Esophagus squamous epithelium (tissue), 4 donors: Measurements from ENCODE around the gene ERAL1.

ENCODE experiments used
- POLR2A ChIP-seq, 4 donors: fragments of 450-650 bp; IDR thresholded peaks; one replicate each; pipeline ENCODE4 v1.6.1; 2017; ENCODE audit warnings: antibody characterized with exemption in 4 of 4, mild to moderate bottlenecking in 4 of 4, moderate library complexity in 3 of 4
- TF ChIP-seq, protein P1 (sequence below), 6 experiments: fragments of 450-650 bp in 4 of 6; fragments of 200-600 bp in 2 of 6; sonication (generic) in 2 of 6; IDR thresholded peaks; one replicate each; pipeline ENCODE4 v1.5.1; 2016 to 2019; ENCODE audit warnings: antibody characterized with exemption in 6 of 6, mild to moderate bottlenecking in 4 of 6, moderate library complexity in 4 of 6

GRCh38 chr17:28885363-28885762 is 30.5 kb downstream of the ERAL1 start:
- TF ChIP-seq POLR2A (IDR thresholded peaks at IDR 0.05) = no peak
- TF ChIP-seq, protein P1, sequence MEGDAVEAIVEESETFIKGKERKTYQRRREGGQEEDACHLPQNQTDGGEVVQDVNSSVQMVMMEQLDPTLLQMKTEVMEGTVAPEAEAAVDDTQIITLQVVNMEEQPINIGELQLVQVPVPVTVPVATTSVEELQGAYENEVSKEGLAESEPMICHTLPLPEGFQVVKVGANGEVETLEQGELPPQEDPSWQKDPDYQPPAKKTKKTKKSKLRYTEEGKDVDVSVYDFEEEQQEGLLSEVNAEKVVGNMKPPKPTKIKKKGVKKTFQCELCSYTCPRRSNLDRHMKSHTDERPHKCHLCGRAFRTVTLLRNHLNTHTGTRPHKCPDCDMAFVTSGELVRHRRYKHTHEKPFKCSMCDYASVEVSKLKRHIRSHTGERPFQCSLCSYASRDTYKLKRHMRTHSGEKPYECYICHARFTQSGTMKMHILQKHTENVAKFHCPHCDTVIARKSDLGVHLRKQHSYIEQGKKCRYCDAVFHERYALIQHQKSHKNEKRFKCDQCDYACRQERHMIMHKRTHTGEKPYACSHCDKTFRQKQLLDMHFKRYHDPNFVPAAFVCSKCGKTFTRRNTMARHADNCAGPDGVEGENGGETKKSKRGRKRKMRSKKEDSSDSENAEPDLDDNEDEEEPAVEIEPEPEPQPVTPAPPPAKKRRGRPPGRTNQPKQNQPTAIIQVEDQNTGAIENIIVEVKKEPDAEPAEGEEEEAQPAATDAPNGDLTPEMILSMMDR (IDR thresholded peaks at IDR 0.05) = no peak
